Prostate gland (tissue), 2 donors: ENCODE data around the gene CHMP5.

Experiments used
- POLR2A ChIP-seq: fragments of 450-650 bp; IDR thresholded peaks from one replicate; pipeline ENCODE4 v1.6.1; 2016; ENCODE audit warnings: antibody characterized with exemption, mild to moderate bottlenecking
- POLR2AphosphoS5 ChIP-seq: sonication (generic); formaldehyde crosslinking; IDR thresholded peaks from one replicate; pipeline ENCODE4 v1.6.1; 2017; ENCODE audit warnings: antibody characterized with exemption
- TF ChIP-seq, protein P1 (sequence below), 4 experiments: fragments of 200-600 bp in 2 of 4; fragments of 450-650 bp in 2 of 4; sonication (generic) in 2 of 4; IDR thresholded peaks; 1 replicate in 3 of 4; 2 replicates in 1 of 4; pipeline ENCODE4 v1.5.1; 2016 to 2019; ENCODE audit warnings: antibody characterized with exemption in 4 of 4, mild to moderate bottlenecking in 2 of 4, moderate library complexity in 2 of 4

DNA sequence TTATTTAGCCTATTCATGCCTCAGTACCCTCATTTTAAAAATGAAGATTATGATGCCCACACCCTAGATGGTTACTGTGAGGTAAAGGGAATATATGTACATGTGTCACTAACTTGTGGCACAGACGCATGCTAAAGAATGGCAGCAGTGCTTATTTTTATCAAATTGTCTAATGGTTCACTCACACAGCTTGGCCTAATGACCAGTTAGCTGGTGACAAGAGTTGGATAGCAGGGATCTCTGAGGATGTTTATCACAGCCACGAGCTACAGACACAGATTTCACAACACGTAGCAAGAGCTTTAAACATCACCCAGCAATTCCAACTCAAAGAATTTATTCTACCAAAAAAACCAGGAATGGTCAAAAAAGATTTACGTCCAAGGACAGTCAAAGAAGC lies 7.6 kb upstream of the CHMP5 start:
- TF ChIP-seq, protein P1, sequence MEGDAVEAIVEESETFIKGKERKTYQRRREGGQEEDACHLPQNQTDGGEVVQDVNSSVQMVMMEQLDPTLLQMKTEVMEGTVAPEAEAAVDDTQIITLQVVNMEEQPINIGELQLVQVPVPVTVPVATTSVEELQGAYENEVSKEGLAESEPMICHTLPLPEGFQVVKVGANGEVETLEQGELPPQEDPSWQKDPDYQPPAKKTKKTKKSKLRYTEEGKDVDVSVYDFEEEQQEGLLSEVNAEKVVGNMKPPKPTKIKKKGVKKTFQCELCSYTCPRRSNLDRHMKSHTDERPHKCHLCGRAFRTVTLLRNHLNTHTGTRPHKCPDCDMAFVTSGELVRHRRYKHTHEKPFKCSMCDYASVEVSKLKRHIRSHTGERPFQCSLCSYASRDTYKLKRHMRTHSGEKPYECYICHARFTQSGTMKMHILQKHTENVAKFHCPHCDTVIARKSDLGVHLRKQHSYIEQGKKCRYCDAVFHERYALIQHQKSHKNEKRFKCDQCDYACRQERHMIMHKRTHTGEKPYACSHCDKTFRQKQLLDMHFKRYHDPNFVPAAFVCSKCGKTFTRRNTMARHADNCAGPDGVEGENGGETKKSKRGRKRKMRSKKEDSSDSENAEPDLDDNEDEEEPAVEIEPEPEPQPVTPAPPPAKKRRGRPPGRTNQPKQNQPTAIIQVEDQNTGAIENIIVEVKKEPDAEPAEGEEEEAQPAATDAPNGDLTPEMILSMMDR (IDR thresholded peaks at IDR 0.05), result no peak
- no peak for TF ChIP-seq POLR2A
- TF ChIP-seq POLR2AphosphoS5, result no peak
